HepG2 (cell line): ENCODE measurements around the gene BEND3. TPM values are rescaled to one million over a fixed set of nuclear protein-coding genes. Genes with fewer than 3 reads are reported as not detected.
A peak's percentile ranks its signal among the peaks of the same experiment; 100 is the strongest.

Source experiments
- ATAC-seq: fragments of 200-7000 bp; cut with Tn5 transposase; 3 replicates; pipeline ENCODE4 v1.9.1; 2020; ENCODE audit warnings: mild to moderate bottlenecking, moderate library complexity
- BruUV-seq: library from RNA; stranded (reverse); fragments of 400-500 nt; replicated peaks from 2 replicates; lab custom pipeline; 2021; lab: Mats Ljungman, UMichigan
- CTCF ChIA-PET: fragments of 300-600 bp; formaldehyde crosslinking; extraction: SDS; loops from one replicate; lab custom pipeline; 2021; ENCODE audit warnings: low total read pairs, inconsistent platforms, low intra/inter-chr PET ratio; lab: Yijun Ruan, JAX
- POLR2A ChIA-PET: fragments of 350-600 bp; sonication (Branson Sonifier 250); formaldehyde crosslinking; loops from one replicate; lab custom pipeline; 2020; ENCODE audit warnings: antibody characterized with exemption, inconsistent platforms; lab: Yijun Ruan, JAX
- DNase-seq: peaks from one replicate; pipeline ENCODE4 v3.0.0-alpha.2; 2015; ENCODE audit warnings: low spot score
- FAIRE-seq: peaks from 3 replicates; lab custom pipeline; 2011; peaks lifted over from hg19 to GRCh38; lab: Jason Lieb, UNC
- H2AFZ ChIP-seq: one replicate; pipeline ENCODE4 v1.6.1; 2011; ENCODE audit warnings: low read length, inconsistent platforms
- H3K27ac ChIP-seq: fragments of 300-600 bp; 3 replicates; pipeline ENCODE4 v1.8.0; 2011; ENCODE audit warnings: mixed run types, mild to moderate bottlenecking, mixed read lengths, low read length, inconsistent platforms; ENCODE audit not compliant: insufficient read depth; ENCODE audit errors: extremely low read length
- H3K27me3 ChIP-seq, 2 experiments: fragments of 200-600 bp in 1 of 2; 2 replicates in 1 of 2; 3 replicates in 1 of 2; pipeline versions ENCODE4 v1.6.0 to v1.8.0; 2011; ENCODE audit warnings: low read length in 2 of 2, mild to moderate bottlenecking in 2 of 2, moderate library complexity in 2 of 2, inconsistent platforms in 1 of 2; ENCODE audit not compliant: insufficient read depth in 2 of 2, control insufficient read depth in 1 of 2
- H3K36me3 ChIP-seq, 2 experiments: fragments of 200-600 bp in 1 of 2; replicated peaks in 1 of 2; 2 replicates in 1 of 2; 3 replicates in 1 of 2; pipeline versions ENCODE4 v1.5.1 to v1.8.0; 2011; ENCODE audit warnings: low read length in 2 of 2, inconsistent platforms in 1 of 2; ENCODE audit not compliant: insufficient read depth in 2 of 2, control insufficient read depth in 1 of 2
- H3K4me1 ChIP-seq: 2 replicates; pipeline ENCODE4 v1.5.1; 2012; ENCODE audit warnings: low read length, inconsistent platforms; ENCODE audit not compliant: insufficient read depth
- H3K4me2 ChIP-seq: 2 replicates; pipeline ENCODE4 v1.6.0; 2011; ENCODE audit warnings: low read depth, low read length, inconsistent platforms
- H3K4me3 ChIP-seq, 3 experiments: fragments of 200-600 bp in 1 of 3; sonication (generic), shearing (Covaris generic) in 1 of 3; replicated peaks in 1 of 3; 2 replicates each; pipeline ENCODE4 v1.5.1; 2011 to 2016; ENCODE audit warnings: low read length in 3 of 3, inconsistent platforms in 2 of 3, low read depth in 2 of 3, mild to moderate bottlenecking in 2 of 3, control low read depth in 1 of 3, mixed read lengths in 1 of 3; ENCODE audit not compliant: insufficient read depth in 1 of 3
- H3K79me2 ChIP-seq: one replicate; pipeline ENCODE4 v1.6.1; 2011; ENCODE audit warnings: low read length, inconsistent platforms; ENCODE audit not compliant: insufficient read depth
- H3K9ac ChIP-seq: 2 replicates; pipeline ENCODE4 v1.6.0; 2011; ENCODE audit warnings: mild to moderate bottlenecking, low read depth, low read length, inconsistent platforms; ENCODE audit not compliant: insufficient read depth
- H3K9me3 ChIP-seq: 2 replicates; pipeline ENCODE4 v1.5.1; 2012; ENCODE audit warnings: mild to moderate bottlenecking, low read length
- H4K20me1 ChIP-seq: 2 replicates; pipeline ENCODE4 v1.6.0; 2011; ENCODE audit warnings: inconsistent platforms, mild to moderate bottlenecking, low read length, moderate library complexity; ENCODE audit not compliant: insufficient read depth
- MXI1 ChIP-seq: IDR thresholded peaks from 3 replicates; pipeline ENCODE4 v1.6.1; 2012; ENCODE audit warnings: low read depth, low read length, inconsistent platforms, borderline replicate concordance
- PHF21A ChIP-seq: sonication (generic); formaldehyde crosslinking; IDR thresholded peaks from 2 replicates; pipeline ENCODE4 v1.5.0; 2020; ENCODE audit warnings: mild to moderate bottlenecking, missing genetic modification reagents
- SRF ChIP-seq: IDR thresholded peaks from 2 replicates; pipeline ENCODE4 v1.6.1; 2011; ENCODE audit warnings: mild to moderate bottlenecking, low read depth, low read length, moderate library complexity
- USF2 ChIP-seq, 2 experiments: sonication (generic) in 1 of 2; formaldehyde crosslinking in 1 of 2; IDR thresholded peaks; 2 replicates each; pipeline versions ENCODE4 v1.5.1 to v1.6.1; 2011 to 2020; ENCODE audit warnings: borderline replicate concordance in 1 of 2, low read depth in 1 of 2, low read length in 1 of 2, mild to moderate bottlenecking in 1 of 2, missing genetic modification reagents in 1 of 2, moderate library complexity in 1 of 2
- ZFP36L2 ChIP-seq: sonication (generic); formaldehyde crosslinking; IDR thresholded peaks from 2 replicates; pipeline ENCODE4 v1.4.0; 2020; ENCODE audit warnings: missing genetic modification reagents
- ZNF772 ChIP-seq: sonication (generic); formaldehyde crosslinking; IDR thresholded peaks from 2 replicates; pipeline ENCODE4 v1.5.0; 2020; ENCODE audit warnings: mild to moderate bottlenecking, missing genetic modification reagents
- WGBS: methylation state at CpG from one replicate; pipeline ENCODE4 v1.1.6; 2017; ENCODE audit warnings: low lambda C conversion rate; 5-methylcytosine and 5-hydroxymethylcytosine counted together
- in situ Hi-C: cut with HindIII; loops from 2 replicates; pipeline ENCODE4 v1.10.0; 2017; ENCODE audit warnings: low pct_unique_long_range_greater_than_20kb; ENCODE audit not compliant: extremely low pct_ligation_motif_present
- intact Hi-C: fragments of 100-400 bp; cut with micrococcal nuclease; formaldehyde crosslinking; loops from one replicate; pipeline ENCODE4 v1.10.0; 2022; ENCODE audit not compliant: unreplicated experiment
- polyA plus RNA-seq, 8 experiments: library from polyadenylated mRNA; depleted of rRNA in 3 of 8; stranded (reverse) in 7 of 8; unstranded in 1 of 8; fragments of >200 nt; fragmentation: Illumina TruSeq in 4 of 8; extraction: Trizol in 4 of 8; gene quantifications; 2 replicates each; pipeline versions ENCODE4 v1.2.1 to v1.2.3, GENCODE V29; 2011 to 2016; ENCODE audit warnings: low read depth in 4 of 8, missing spikeins in 1 of 8, mixed read lengths in 1 of 8; ENCODE audit not compliant: insufficient read depth in 1 of 8
- total RNA-seq, 5 experiments: library from RNA; depleted of rRNA; stranded (reverse); fragments of >200 nt; fragmentation: Illumina TruSeq; extraction: Trizol; gene quantifications; 2 replicates each; pipeline ENCODE4 v1.2.3, GENCODE V29; 2016; ENCODE audit warnings: low read depth in 1 of 5
- TF ChIP-seq, protein P1 (sequence below), 2 experiments: sonication (generic) in 1 of 2; formaldehyde crosslinking in 1 of 2; IDR thresholded peaks; 2 replicates each; pipeline versions ENCODE4 v1.4.0 to v1.6.1; 2016 to 2020; ENCODE audit warnings: borderline replicate concordance in 1 of 2, low read depth in 1 of 2, mild to moderate bottlenecking in 1 of 2, missing genetic modification reagents in 1 of 2
- TF ChIP-seq, protein P2 (sequence below): IDR thresholded peaks from 2 replicates; pipeline ENCODE4 v1.6.1; 2016; ENCODE audit warnings: control low read depth
- TF ChIP-seq, protein P3 (sequence below): sonication (generic); formaldehyde crosslinking; IDR thresholded peaks from 2 replicates; pipeline ENCODE4 v1.4.0; 2020; ENCODE audit warnings: missing genetic modification reagents, low read depth, mild to moderate bottlenecking, borderline replicate concordance

BEND3 gene
- total and polyA plus RNA-seq, 2 of the 13 experiments (the other 11 are each of a cell fraction or from before 2014, with no cell fraction given): 1.4 to 5.8 TPM

- TF ChIP-seq, protein P1, sequence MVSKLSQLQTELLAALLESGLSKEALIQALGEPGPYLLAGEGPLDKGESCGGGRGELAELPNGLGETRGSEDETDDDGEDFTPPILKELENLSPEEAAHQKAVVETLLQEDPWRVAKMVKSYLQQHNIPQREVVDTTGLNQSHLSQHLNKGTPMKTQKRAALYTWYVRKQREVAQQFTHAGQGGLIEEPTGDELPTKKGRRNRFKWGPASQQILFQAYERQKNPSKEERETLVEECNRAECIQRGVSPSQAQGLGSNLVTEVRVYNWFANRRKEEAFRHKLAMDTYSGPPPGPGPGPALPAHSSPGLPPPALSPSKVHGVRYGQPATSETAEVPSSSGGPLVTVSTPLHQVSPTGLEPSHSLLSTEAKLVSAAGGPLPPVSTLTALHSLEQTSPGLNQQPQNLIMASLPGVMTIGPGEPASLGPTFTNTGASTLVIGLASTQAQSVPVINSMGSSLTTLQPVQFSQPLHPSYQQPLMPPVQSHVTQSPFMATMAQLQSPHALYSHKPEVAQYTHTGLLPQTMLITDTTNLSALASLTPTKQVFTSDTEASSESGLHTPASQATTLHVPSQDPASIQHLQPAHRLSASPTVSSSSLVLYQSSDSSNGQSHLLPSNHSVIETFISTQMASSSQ (IDR thresholded peaks at IDR 0.05; ENCODE audit: low read depth): peak; percentile 83
- TF ChIP-seq, protein P1 (CRISPR knock-in tag; IDR thresholded peaks at IDR 0.05; ENCODE audit: borderline replicate concordance): peak; percentile 71; the same call in 1 of the 2 replicates
- TF ChIP-seq, protein P2, sequence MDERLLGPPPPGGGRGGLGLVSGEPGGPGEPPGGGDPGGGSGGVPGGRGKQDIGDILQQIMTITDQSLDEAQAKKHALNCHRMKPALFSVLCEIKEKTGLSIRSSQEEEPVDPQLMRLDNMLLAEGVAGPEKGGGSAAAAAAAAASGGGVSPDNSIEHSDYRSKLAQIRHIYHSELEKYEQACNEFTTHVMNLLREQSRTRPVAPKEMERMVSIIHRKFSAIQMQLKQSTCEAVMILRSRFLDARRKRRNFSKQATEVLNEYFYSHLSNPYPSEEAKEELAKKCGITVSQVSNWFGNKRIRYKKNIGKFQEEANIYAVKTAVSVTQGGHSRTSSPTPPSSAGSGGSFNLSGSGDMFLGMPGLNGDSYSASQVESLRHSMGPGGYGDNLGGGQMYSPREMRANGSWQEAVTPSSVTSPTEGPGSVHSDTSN (CRISPR knock-in tag): no peak
Observed at GRCh38 chr6:107132330-107132954, 17.1 kb upstream of the BEND3 start (continued).

- H4K20me1 ChIP-seq: no peaks in the 10 kb centered on the region
- intact Hi-C loops (no loop called here), in situ Hi-C loops (no loop called here)
- 10% methylated on average over 9 of the region's 9 CpGs for WGBS
- ATAC-seq (peak; percentile 52), FAIRE-seq (no peak), DNase-seq (no peak)
- no peak overlapping the region for H3K27ac ChIP-seq
- peaks cover 47% of the 10 kb centered on the region for H3K4me1 ChIP-seq
- TF ChIP-seq MXI1: no peak
- peak; percentile 91 for TF ChIP-seq SRF
- peak; percentile 27; the same call in 1 of the 2 replicates for TF ChIP-seq PHF21A (CRISPR knock-in tag)
- peak; percentile 58; the same call in 1 of the 2 replicates for TF ChIP-seq ZNF772 (CRISPR knock-in tag)
- no peak for TF ChIP-seq USF2 (IDR thresholded peaks at IDR 0.05; ENCODE audit: low read depth, low read length)
- TF ChIP-seq USF2 (CRISPR knock-in tag; IDR thresholded peaks at IDR 0.05; ENCODE audit: borderline replicate concordance): peak; percentile 42; the same call in 1 of the 2 replicates
- TF ChIP-seq, protein P3, sequence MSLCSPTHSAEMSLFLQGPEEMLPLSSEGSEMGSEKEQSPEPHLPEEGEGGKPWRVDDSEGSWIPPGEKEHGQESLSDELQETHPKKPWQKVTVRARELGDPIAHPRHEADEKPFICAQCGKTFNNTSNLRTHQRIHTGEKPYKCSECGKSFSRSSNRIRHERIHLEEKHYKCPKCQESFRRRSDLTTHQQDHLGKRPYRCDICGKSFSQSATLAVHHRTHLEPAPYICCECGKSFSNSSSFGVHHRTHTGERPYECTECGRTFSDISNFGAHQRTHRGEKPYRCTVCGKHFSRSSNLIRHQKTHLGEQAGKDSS (CRISPR knock-in tag): 0 out of 2 replicates have a peak, but pooled peaks have one; percentile 48
- TF ChIP-seq ZFP36L2: no peak
- no peaks in the 10 kb centered on the region for H3K9me3 ChIP-seq
- no peaks in the 10 kb centered on the region for H3K36me3 ChIP-seq
- peak overlapping the region; percentile 5 to 54 (median 20); a peak in 5 of 6 replicates for H3K4me3 ChIP-seq
- H3K9ac ChIP-seq: peak overlapping the region; percentile 48; the same call in 1 of the 2 replicates
- H3K4me2 ChIP-seq: peak overlapping the region; percentile 85
- peak overlapping the region; percentile 70 for H2AFZ ChIP-seq
- ChIA-PET CTCF (no interaction called here), POLR2A (interaction anchor here (2.2 kb wide), 1 partner anchor 14 kb away, joined by 10 read pairs; the partner anchor contains the start of gene BEND3)
- H3K27me3 ChIP-seq: no peaks in the 10 kb centered on the region
- no TSS peak for BruUV-seq
- H3K79me2 ChIP-seq: no peaks in the 10 kb centered on the region
Observed at GRCh38 chr6:107129370-107129925, 14.1 kb upstream of the BEND3 start.
